Common myeloid progenitor, CD34-positive (primary cell): ENCODE results near the gene USP53.
"Not testable (repeated sequence)": the region's sequence is repeated elsewhere in the genome, so short reads cannot be mapped to it uniquely, and the experiment has no call there.

Experiments
- CTCF ChIA-PET: fragments of 350-600 bp; sonication (Branson Sonifier 250); formaldehyde crosslinking; loops from one replicate; lab custom pipeline; 2021; ENCODE audit warnings: antibody characterized with exemption; lab: Charles Lee
- POLR2A ChIA-PET: fragments of 350-600 bp; sonication (Branson Sonifier 250); formaldehyde crosslinking; loops from one replicate; lab custom pipeline; 2021; ENCODE audit warnings: antibody characterized with exemption; lab: Charles Lee
- DNase-seq, 3 donors: peaks; one replicate each; pipeline versions ENCODE4 v3.0.0 to v3.0.0-alpha.2; 2013
- H3K27ac ChIP-seq, 2 experiments: 1 replicate in 1 of 2; 2 replicates in 1 of 2; pipeline ENCODE4 v1.7.0; 2013; ENCODE audit warnings: inconsistent platforms in 2 of 2, low read length in 2 of 2, mild to moderate bottlenecking in 2 of 2, low read depth in 1 of 2, moderate library complexity in 1 of 2; ENCODE audit not compliant: severe bottlenecking in 2 of 2, insufficient read depth in 1 of 2, poor library complexity in 1 of 2
- H3K27me3 ChIP-seq, 5 experiments: replicated peaks in 2 of 5; 1 replicate in 3 of 5; 2 replicates in 2 of 5; pipeline versions ENCODE4 v1.6.1 to v1.7.0; 2013; ENCODE audit warnings: low read length in 4 of 5, mild to moderate bottlenecking in 2 of 5, moderate library complexity in 2 of 5, inconsistent platforms in 1 of 5; ENCODE audit not compliant: insufficient read depth in 5 of 5, control insufficient read depth in 4 of 5
- H3K36me3 ChIP-seq, 4 experiments: 1 replicate in 2 of 4; 2 replicates in 2 of 4; pipeline versions ENCODE4 v1.6.1 to v1.7.0; 2013; ENCODE audit warnings: low read length in 3 of 4, control low read depth in 1 of 4, mild to moderate bottlenecking in 1 of 4; ENCODE audit not compliant: control insufficient read depth in 4 of 4, insufficient read depth in 4 of 4
- H3K4me1 ChIP-seq, 4 experiments: 1 replicate in 3 of 4; 2 replicates in 1 of 4; pipeline versions ENCODE4 v1.6.1 to v1.7.1; 2013; ENCODE audit warnings: low read length in 3 of 4, mild to moderate bottlenecking in 3 of 4, control low read depth in 1 of 4, inconsistent platforms in 1 of 4, moderate library complexity in 1 of 4; ENCODE audit not compliant: control insufficient read depth in 4 of 4, insufficient read depth in 4 of 4; ENCODE audit errors: control extremely low read depth in 1 of 4
- H3K4me3 ChIP-seq, 7 experiments: 1 replicate in 4 of 7; 2 replicates in 3 of 7; pipeline versions ENCODE4 v1.5.1 to v1.7.0; 2013; ENCODE audit warnings: mild to moderate bottlenecking in 7 of 7, low read length in 6 of 7, moderate library complexity in 6 of 7, inconsistent platforms in 2 of 7, low read depth in 2 of 7, control low read depth in 1 of 7; ENCODE audit not compliant: insufficient read depth in 4 of 7, control insufficient read depth in 1 of 7; ENCODE audit errors: extremely low read depth in 1 of 7
- H3K9me3 ChIP-seq, 5 experiments: 1 replicate in 4 of 5; 2 replicates in 1 of 5; pipeline versions ENCODE4 v1.6.1 to v1.7.1; 2013; ENCODE audit warnings: low read length in 4 of 5, mild to moderate bottlenecking in 2 of 5, inconsistent platforms in 1 of 5, low read depth in 1 of 5, moderate library complexity in 1 of 5; ENCODE audit not compliant: control insufficient read depth in 4 of 5, insufficient read depth in 2 of 5; ENCODE audit errors: control extremely low read depth in 1 of 5
- WGBS: methylation state at CpG from one replicate; pipeline ENCODE4 v1.1.5; 2013; ENCODE audit not compliant: insufficient coverage; 5-methylcytosine and 5-hydroxymethylcytosine counted together

The USP53 gene

GRCh38 chr4:119260528-119260927 lies 48.0 kb downstream of the USP53 start:
- H3K9me3 ChIP-seq, result peaks cover 0 to under 1% (median 0%) of the 10 kb centered on the region in 5 experiments
- no peak for DNase-seq
- no peaks in the 10 kb centered on the region for H3K4me1 ChIP-seq
- WGBS, result 98% methylated on average over 5 of the region's 6 CpGs
- ChIA-PET CTCF (no interaction called here), POLR2A (no interaction called here)
- H3K36me3 ChIP-seq, result peaks cover 7 to 40% (median 10%) of the 10 kb centered on the region in 4 experiments
- no peak overlapping the region for H3K4me3 ChIP-seq
- no peak overlapping the region for H3K27ac ChIP-seq
- no peaks in the 10 kb centered on the region for H3K27me3 ChIP-seq

DNA sequence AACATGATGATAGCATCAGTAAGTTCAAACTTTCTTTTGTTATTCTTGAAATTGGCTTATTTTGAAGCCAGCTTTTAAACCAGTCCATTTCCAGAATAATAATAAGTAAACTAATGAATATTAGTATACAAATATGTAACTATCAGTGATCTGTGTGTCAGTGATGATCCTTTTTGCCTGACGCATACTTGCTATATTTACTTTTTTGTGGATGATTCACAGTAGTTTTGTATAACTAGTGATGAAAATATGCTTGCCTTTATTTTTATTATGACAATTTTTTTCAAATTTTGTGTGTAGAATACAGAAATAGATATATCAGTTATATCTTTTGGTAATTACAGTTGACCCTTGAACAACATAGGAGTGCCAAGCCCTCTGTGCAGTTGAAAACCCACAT lies 49.5 kb downstream of the USP53 start:
- H3K4me1 ChIP-seq, result no peaks in the 10 kb centered on the region
- no peak for DNase-seq
- peaks cover 6 to 38% (median 10%) of the 10 kb centered on the region in 4 experiments for H3K36me3 ChIP-seq
- no peak overlapping the region for H3K4me3 ChIP-seq
- ChIA-PET POLR2A (no interaction called here), CTCF (no interaction called here)
- no peak overlapping the region for H3K27ac ChIP-seq
- peaks cover 0 to 6% (median 0%) of the 10 kb centered on the region in 5 experiments for H3K9me3 ChIP-seq
- H3K27me3 ChIP-seq, result no peaks in the 10 kb centered on the region
- WGBS, result no CpG with 5 or more reads among the region's 1 CpG

DNA sequence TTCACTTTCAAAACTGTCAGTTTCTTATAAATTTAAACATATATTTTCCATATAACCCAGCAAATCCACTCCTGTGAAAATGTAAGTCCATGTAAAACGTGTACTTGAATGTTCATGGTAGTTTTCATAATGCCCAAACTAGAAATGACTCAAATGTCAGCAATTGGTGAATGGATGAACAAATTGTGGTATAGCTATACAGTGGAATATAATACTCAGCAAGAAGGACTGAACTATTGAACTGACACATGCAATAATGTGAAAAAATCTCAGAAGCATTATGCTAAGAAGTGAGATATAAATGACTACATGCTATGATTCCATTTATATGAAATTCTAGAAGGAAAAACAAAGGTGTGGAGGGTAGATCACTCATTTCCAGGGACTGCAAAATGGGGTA lies 52.2 kb downstream of the USP53 start:
- Histone ChIP-seq H3K4me3 (no peak overlapping the region), H3K4me1 (no peaks in the 10 kb centered on the region), H3K27me3 (no peaks in the 10 kb centered on the region), H3K27ac (no peak overlapping the region), H3K9me3 (peaks cover 0 to 6% (median 0%) of the 10 kb centered on the region in 5 experiments), H3K36me3 (peaks cover 7 to 21% (median 12%) of the 10 kb centered on the region in 4 experiments)
- ChIA-PET CTCF (no interaction called here), POLR2A (no interaction called here)
- DNase-seq, result no peak
- no CpG with 5 or more reads among the region's 1 CpG for WGBS

DNA sequence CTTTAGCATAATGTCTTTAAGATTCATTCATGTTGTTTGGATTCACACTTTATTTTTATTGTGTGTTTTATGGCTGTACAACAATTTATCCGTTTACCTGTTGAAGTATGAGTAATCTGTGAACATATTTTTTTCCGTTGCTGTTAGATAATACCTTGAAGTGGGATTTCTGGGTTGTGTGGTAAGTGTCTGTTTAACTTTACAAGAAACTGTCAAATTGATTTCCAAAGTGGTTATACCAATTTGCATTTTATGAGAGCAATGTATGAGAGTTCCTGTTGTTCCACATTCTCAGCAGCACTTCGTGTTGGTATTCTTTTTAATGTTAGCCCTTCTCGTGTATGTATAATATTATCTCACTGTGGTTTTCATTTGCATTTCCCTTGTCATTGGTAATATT lies 53.6 kb downstream of the USP53 start:
- CTCF ChIA-PET, result no interaction called here
- Histone ChIP-seq H3K27ac (no peak overlapping the region), H3K4me3 (no peak overlapping the region), H3K36me3 (peaks cover 6 to 27% (median 10%) of the 10 kb centered on the region in 4 experiments), H3K4me1 (no peaks in the 10 kb centered on the region), H3K27me3 (no peaks in the 10 kb centered on the region), H3K9me3 (peaks cover 0 to 6% (median 0%) of the 10 kb centered on the region in 5 experiments)
- DNase-seq, result no peak
- WGBS, result 100% methylated on average over 4 of the region's 4 CpGs
- POLR2A ChIA-PET, result no interaction called here

DNA sequence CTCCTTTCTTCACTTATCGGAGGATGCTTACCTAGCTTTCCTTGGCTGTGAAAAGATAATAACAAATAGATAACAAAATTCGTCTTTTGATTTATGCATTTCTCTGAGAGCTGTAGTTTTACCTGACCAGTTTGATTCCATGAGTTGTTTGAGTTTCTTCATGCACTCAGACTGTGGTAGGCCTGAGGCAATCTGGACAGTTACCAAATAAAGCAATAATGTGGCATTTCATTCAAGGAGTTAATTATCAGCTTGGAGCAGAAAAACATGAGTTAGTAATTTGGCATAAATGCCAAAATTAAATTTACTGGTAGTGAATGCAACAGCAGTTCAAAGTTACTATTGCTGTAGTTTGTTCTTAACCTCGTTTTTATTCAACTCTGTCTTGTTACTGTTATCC lies 56.0 kb downstream of the USP53 start:
- H3K27me3 ChIP-seq, result no peaks in the 10 kb centered on the region
- no peak for DNase-seq
- ChIA-PET CTCF (interaction anchor here (1.4 to 1.6 kb wide), 2 partner anchors 10 to 55 kb away, joined by 3 read pairs; no protein-coding TSS in a partner anchor), POLR2A (no interaction called here)
- 100% methylated on average over 1 of the region's 3 CpGs for WGBS
- H3K27ac ChIP-seq, result no peak overlapping the region
- H3K4me3 ChIP-seq, result no peak overlapping the region
- no peaks in the 10 kb centered on the region for H3K4me1 ChIP-seq
- peaks cover 8 to 28% (median 14%) of the 10 kb centered on the region in 4 experiments for H3K36me3 ChIP-seq
- H3K9me3 ChIP-seq, result peaks cover 0 to 6% (median 0%) of the 10 kb centered on the region in 5 experiments

GRCh38 chr4:119271361-119272085 lies 59.0 kb downstream of the USP53 start:
- Histone ChIP-seq H3K4me1 (no peaks in the 10 kb centered on the region), H3K9me3 (no peaks in the 10 kb centered on the region), H3K36me3 (peaks cover 2 to 18% (median 9%) of the 10 kb centered on the region in 4 experiments), H3K27ac (no peak overlapping the region), H3K27me3 (no peaks in the 10 kb centered on the region), H3K4me3 (no peak overlapping the region)
- WGBS, result 94% methylated on average over 2 of the region's 6 CpGs
- ChIA-PET POLR2A (no interaction called here), CTCF (no interaction called here)
- no peak for DNase-seq

DNA sequence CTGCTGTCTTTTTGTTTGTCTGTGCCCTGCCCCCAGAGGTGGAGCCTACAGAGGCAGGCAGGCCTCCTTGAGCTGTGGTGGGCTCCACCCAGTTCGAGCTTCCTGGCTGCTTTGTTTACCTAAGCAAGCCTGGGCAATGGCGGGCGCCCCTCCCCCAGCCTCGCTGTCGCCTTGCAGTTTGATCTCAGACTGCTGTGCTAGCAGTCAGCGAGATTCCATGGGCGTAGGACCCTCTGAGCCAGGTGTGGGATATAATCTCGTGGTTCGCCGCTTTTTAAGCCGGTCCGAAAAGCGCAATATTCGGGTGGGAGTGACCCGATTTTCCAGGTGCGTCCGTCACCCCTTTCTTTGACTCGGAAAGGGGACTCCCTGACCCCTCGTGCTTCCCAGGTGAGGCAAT lies 67.0 kb downstream of the USP53 start:
- H3K27me3 ChIP-seq, DNase-seq, POLR2A ChIA-PET, H3K9me3 ChIP-seq, H3K27ac ChIP-seq, H3K4me3 ChIP-seq, H3K36me3 ChIP-seq: not testable (repeated sequence)
- H3K4me1 ChIP-seq, result peaks cover 0 to 17% (median 8%) of the 10 kb centered on the region in 4 experiments
- CTCF ChIA-PET, result interaction anchor here (1.4 kb wide), 1 partner anchor 237 kb away, joined by 3 read pairs; no protein-coding TSS in a partner anchor
- 90% methylated on average over 15 of the region's 19 CpGs for WGBS
